Fibroblast of lung (primary cell): Measurements from ENCODE around the gene FSHR. TPM values are rescaled to one million over a fixed set of nuclear protein-coding genes. Genes with fewer than 3 reads are reported as not detected.

Source experiments
- DNase-seq, 2 donors: peaks; one replicate each; pipeline versions ENCODE4 v3.0.0 to v3.0.0-alpha.2; 2010; ENCODE audit warnings: low read depth in 2 of 2
- H2AFZ ChIP-seq: 2 replicates; pipeline ENCODE4 v1.5.1; 2012; ENCODE audit warnings: low read length, control low read depth, inconsistent platforms
- H3K27ac ChIP-seq: 2 replicates; pipeline ENCODE4 v1.5.1; 2011; ENCODE audit warnings: low read length, control low read depth; ENCODE audit not compliant: insufficient read depth
- H3K27me3 ChIP-seq: 2 replicates; pipeline ENCODE4 v1.5.1; 2011; ENCODE audit warnings: mild to moderate bottlenecking, low read length; ENCODE audit not compliant: control insufficient read depth, insufficient read depth
- H3K36me3 ChIP-seq: 2 replicates; pipeline ENCODE4 v1.5.1; 2011; ENCODE audit warnings: low read length; ENCODE audit not compliant: control insufficient read depth, insufficient read depth
- H3K4me1 ChIP-seq: 2 replicates; pipeline ENCODE4 v1.5.1; 2011; ENCODE audit warnings: low read length; ENCODE audit not compliant: control insufficient read depth, insufficient read depth; ENCODE audit errors: extremely low read depth
- H3K4me2 ChIP-seq: 2 replicates; pipeline ENCODE4 v1.5.1; 2011; ENCODE audit warnings: low read length, control low read depth; ENCODE audit not compliant: insufficient read depth; ENCODE audit errors: extremely low read depth
- H3K4me3 ChIP-seq, 4 experiments: fragments of 200-600 bp in 1 of 4; sonication (generic) in 1 of 4; replicated peaks in 1 of 4; 2 replicates each; pipeline ENCODE4 v1.5.1; 2011 to 2016; ENCODE audit warnings: low read length in 4 of 4, low read depth in 3 of 4, mild to moderate bottlenecking in 3 of 4, control low read depth in 2 of 4, inconsistent platforms in 1 of 4, mixed read lengths in 1 of 4; ENCODE audit not compliant: insufficient read depth in 1 of 4; ENCODE audit errors: control extremely low read depth in 1 of 4
- H3K79me2 ChIP-seq: 2 replicates; pipeline ENCODE4 v1.5.1; 2012; ENCODE audit warnings: mild to moderate bottlenecking, low read length, inconsistent platforms; ENCODE audit not compliant: control insufficient read depth, insufficient read depth
- H3K9ac ChIP-seq: 2 replicates; pipeline ENCODE4 v1.5.1; 2011; ENCODE audit warnings: mild to moderate bottlenecking, low read length, control low read depth; ENCODE audit not compliant: insufficient read depth
- H3K9me3 ChIP-seq: 2 replicates; pipeline ENCODE4 v1.5.1; 2012; ENCODE audit warnings: low read depth, low read length; ENCODE audit not compliant: control insufficient read depth, insufficient read depth
- H4K20me1 ChIP-seq: 2 replicates; pipeline ENCODE4 v1.5.1; 2011; ENCODE audit warnings: low read length; ENCODE audit not compliant: control insufficient read depth, insufficient read depth; ENCODE audit errors: extremely low read depth
- EZH2 ChIP-seq: IDR thresholded peaks from 2 replicates; pipeline ENCODE4 v1.5.1; 2012; ENCODE audit warnings: low read length, control low read depth, mild to moderate bottlenecking; ENCODE audit errors: missing control alignments
- polyA plus RNA-seq, 2 donors: library from polyadenylated mRNA; depleted of rRNA in 1 of 2; stranded (reverse) in 1 of 2; unstranded in 1 of 2; fragments of >200 nt; gene quantifications; 2 replicates each; pipeline ENCODE4 v1.2.1, GENCODE V29; 2011 to 2012; ENCODE audit warnings: missing spikeins in 1 of 2
- total RNA-seq: library from RNA; depleted of rRNA; stranded (reverse); fragments of >200 nt; gene quantifications from 2 replicates; pipeline ENCODE4 v1.2.1, GENCODE V29; 2014
- TF ChIP-seq, protein P1 (sequence below), 2 donors: IDR thresholded peaks in 1 of 2; conservative IDR thresholded peaks in 1 of 2; 1 replicate in 1 of 2; 2 replicates in 1 of 2; pipeline ENCODE4 v1.5.1; 2011 to 2012; ENCODE audit warnings: low read length in 2 of 2, control low read depth in 1 of 2, inconsistent platforms in 1 of 2, low read depth in 1 of 2, mild to moderate bottlenecking in 1 of 2

The FSHR gene
- total and polyA plus RNA-seq, 2 donors (not counting 1 experiment from before 2014, with no cell fraction given) = not detected

DNA sequence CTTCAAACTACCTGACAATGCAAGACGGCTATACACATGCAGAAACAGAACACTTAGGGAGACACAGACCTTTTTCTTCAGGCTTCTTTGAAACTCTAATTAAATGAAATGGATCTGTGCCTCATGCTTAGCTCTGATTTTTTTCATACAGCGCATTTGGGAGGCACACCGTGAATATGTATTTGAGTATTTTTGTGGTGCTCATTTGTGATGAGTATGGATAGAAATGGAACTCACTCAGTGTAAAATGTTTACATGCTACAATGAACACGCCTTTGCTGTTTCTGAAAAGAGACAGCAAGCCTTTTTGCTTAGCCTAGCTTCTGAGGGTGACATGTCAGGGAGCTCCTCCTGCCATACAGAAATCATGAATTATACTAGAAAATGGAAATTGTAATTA is 113.3 kb downstream of the FSHR start:
- H3K4me2 ChIP-seq = no peak overlapping the region
- H3K36me3 ChIP-seq = no peaks in the 10 kb centered on the region
- no peak overlapping the region for H3K27ac ChIP-seq
- H3K27me3 ChIP-seq = no peaks in the 10 kb centered on the region
- no peaks in the 10 kb centered on the region for H3K4me1 ChIP-seq
- DNase-seq = no peak
- no peaks in the 10 kb centered on the region for H3K9me3 ChIP-seq
- H2AFZ ChIP-seq = no peak overlapping the region
- no peaks in the 10 kb centered on the region for H4K20me1 ChIP-seq
- TF ChIP-seq EZH2 = no peak
- TF ChIP-seq, protein P1, sequence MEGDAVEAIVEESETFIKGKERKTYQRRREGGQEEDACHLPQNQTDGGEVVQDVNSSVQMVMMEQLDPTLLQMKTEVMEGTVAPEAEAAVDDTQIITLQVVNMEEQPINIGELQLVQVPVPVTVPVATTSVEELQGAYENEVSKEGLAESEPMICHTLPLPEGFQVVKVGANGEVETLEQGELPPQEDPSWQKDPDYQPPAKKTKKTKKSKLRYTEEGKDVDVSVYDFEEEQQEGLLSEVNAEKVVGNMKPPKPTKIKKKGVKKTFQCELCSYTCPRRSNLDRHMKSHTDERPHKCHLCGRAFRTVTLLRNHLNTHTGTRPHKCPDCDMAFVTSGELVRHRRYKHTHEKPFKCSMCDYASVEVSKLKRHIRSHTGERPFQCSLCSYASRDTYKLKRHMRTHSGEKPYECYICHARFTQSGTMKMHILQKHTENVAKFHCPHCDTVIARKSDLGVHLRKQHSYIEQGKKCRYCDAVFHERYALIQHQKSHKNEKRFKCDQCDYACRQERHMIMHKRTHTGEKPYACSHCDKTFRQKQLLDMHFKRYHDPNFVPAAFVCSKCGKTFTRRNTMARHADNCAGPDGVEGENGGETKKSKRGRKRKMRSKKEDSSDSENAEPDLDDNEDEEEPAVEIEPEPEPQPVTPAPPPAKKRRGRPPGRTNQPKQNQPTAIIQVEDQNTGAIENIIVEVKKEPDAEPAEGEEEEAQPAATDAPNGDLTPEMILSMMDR (conservative IDR thresholded peaks at IDR 0.05 in 1 of 2, IDR thresholded peaks at IDR 0.05 in 1 of 2; ENCODE audit: low read depth in 1 of 2, low read length in 2 of 2) = no peak
- no peak overlapping the region for H3K9ac ChIP-seq
- no peaks in the 10 kb centered on the region for H3K79me2 ChIP-seq
- H3K4me3 ChIP-seq = no peak overlapping the region

DNA sequence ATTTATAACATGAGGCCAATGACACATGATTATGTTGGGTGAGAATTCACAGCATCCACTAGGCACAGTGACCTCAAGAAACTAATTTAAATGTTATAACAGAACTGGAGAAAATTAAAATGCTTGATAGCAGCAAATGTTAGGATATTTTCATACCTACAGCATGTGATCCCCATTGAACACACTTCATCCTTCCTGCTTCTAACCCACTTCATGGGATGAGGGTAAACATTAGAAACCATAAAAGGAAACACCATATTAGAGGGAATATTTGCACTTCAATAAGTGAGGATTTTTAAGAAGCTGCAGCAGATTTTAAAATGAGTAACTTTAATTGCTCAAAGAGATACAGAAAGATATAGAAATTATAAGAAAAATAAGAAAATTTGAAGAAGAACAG is 117.1 kb downstream of the FSHR start:
- TF ChIP-seq, protein P1 (conservative IDR thresholded peaks at IDR 0.05 in 1 of 2, IDR thresholded peaks at IDR 0.05 in 1 of 2; ENCODE audit: low read depth in 1 of 2, low read length in 2 of 2) = no peak
- TF ChIP-seq EZH2 = no peak

DNA sequence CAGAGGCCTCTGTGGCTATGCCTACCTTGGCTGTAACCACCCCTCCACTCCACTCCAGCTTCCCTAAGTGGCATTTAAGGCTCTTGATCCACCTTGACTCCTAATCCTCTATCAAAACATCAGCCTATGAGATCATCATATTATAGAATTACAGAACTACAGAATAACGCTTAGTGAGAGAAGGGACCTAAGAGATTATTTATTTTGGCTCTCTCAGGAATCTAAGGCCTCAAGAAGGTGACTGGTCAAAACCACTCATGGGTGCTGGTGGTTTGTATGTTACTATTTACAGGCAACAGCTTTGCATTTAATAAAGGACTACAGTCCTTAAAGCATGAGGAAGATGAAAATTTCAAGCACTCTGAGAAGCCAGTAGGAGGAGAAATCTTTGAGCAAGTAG is 118.8 kb downstream of the FSHR start:
- Histone ChIP-seq H3K4me1 (no peaks in the 10 kb centered on the region), H3K9ac (no peak overlapping the region), H3K27ac (no peak overlapping the region), H3K9me3 (no peaks in the 10 kb centered on the region), H3K27me3 (no peaks in the 10 kb centered on the region), H3K4me2 (no peak overlapping the region), H3K4me3 (no peak overlapping the region), H3K79me2 (no peaks in the 10 kb centered on the region), H2AFZ (no peak overlapping the region), H3K36me3 (no peaks in the 10 kb centered on the region), H4K20me1 (no peaks in the 10 kb centered on the region)
- no peak for DNase-seq
- TF ChIP-seq, protein P1 (conservative IDR thresholded peaks at IDR 0.05 in 1 of 2, IDR thresholded peaks at IDR 0.05 in 1 of 2; ENCODE audit: low read depth in 1 of 2, low read length in 2 of 2) = no peak
- TF ChIP-seq EZH2 = no peak

More for the DNA sequence above, 117.1 kb downstream of the FSHR start:
- no peaks in the 10 kb centered on the region for H3K79me2 ChIP-seq
- H3K9me3 ChIP-seq = no peaks in the 10 kb centered on the region
- H3K4me3 ChIP-seq = no peak overlapping the region
- no peak overlapping the region for H3K4me2 ChIP-seq
- H3K27ac ChIP-seq = no peak overlapping the region
- H3K36me3 ChIP-seq = no peaks in the 10 kb centered on the region
- no peak overlapping the region for H3K9ac ChIP-seq
- no peaks in the 10 kb centered on the region for H3K4me1 ChIP-seq
- no peak for DNase-seq
- no peaks in the 10 kb centered on the region for H3K27me3 ChIP-seq
- no peak overlapping the region for H2AFZ ChIP-seq
- H4K20me1 ChIP-seq = no peaks in the 10 kb centered on the region
